PC-3 (cell line): Measurements from ENCODE around the gene PPP2R3A.

ENCODE experiments used
- EZH2 ChIP-seq: fragments of 300-600 bp; sonication (generic); IDR thresholded peaks from one replicate; pipeline ENCODE4 v1.6.1; 2017; ENCODE audit warnings: antibody characterized with exemption, mild to moderate bottlenecking, low read length; ENCODE audit not compliant: unreplicated experiment
- TF ChIP-seq, protein P1 (sequence below): fragments of 300-600 bp; sonication (generic); conservative IDR thresholded peaks from 2 replicates; pipeline ENCODE4 v1.5.1; 2017; ENCODE audit warnings: antibody characterized with exemption, low read depth, mild to moderate bottlenecking, low read length

DNA sequence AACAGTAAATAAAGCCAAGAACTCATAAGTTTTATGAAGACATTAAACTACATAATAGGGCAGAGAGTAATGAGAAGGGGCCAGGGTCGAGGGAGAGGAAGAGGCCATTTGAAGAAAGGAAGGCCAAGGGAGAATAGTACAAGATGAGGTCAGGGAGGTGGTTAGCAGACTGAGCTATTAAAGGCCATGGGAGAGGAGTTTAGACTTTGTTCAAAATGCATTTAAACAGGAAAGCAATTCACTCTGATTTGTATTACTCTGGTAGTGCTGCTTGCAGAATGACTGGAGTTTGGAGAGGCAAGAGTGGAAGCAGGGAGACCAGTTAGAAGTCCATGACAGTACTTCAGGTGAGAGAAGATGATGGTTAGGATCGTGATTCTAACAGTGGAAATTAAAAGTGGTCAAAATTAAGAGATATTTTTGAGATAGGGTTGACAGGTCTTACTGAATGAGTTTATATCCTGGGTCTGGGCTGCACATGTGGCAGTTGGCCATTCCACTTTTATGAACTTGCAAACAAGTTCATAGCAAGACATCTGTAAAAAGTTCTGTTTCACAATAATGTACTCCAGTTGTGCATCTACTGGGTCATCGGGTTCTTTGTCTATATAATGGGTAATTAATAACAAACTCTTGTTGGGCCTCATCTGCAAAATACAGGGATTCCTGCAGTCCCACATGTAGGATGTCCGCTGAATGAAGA, 16.3 kb downstream of the PPP2R3A start:
- TF ChIP-seq, protein P1, sequence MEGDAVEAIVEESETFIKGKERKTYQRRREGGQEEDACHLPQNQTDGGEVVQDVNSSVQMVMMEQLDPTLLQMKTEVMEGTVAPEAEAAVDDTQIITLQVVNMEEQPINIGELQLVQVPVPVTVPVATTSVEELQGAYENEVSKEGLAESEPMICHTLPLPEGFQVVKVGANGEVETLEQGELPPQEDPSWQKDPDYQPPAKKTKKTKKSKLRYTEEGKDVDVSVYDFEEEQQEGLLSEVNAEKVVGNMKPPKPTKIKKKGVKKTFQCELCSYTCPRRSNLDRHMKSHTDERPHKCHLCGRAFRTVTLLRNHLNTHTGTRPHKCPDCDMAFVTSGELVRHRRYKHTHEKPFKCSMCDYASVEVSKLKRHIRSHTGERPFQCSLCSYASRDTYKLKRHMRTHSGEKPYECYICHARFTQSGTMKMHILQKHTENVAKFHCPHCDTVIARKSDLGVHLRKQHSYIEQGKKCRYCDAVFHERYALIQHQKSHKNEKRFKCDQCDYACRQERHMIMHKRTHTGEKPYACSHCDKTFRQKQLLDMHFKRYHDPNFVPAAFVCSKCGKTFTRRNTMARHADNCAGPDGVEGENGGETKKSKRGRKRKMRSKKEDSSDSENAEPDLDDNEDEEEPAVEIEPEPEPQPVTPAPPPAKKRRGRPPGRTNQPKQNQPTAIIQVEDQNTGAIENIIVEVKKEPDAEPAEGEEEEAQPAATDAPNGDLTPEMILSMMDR: no peak
- TF ChIP-seq EZH2: no peak
